Measurements from ENCODE around the gene SSR1. TPM values are rescaled to one million over a fixed set of nuclear protein-coding genes. Genes with fewer than 3 reads are reported as not detected.

SSR1 gene
- total and polyA plus RNA-seq, 9 of the 15 experiments (the other 6 are each of a cell fraction or from before 2014, with no cell fraction given): 87.7 to 220 (median 144) TPM

DNA sequence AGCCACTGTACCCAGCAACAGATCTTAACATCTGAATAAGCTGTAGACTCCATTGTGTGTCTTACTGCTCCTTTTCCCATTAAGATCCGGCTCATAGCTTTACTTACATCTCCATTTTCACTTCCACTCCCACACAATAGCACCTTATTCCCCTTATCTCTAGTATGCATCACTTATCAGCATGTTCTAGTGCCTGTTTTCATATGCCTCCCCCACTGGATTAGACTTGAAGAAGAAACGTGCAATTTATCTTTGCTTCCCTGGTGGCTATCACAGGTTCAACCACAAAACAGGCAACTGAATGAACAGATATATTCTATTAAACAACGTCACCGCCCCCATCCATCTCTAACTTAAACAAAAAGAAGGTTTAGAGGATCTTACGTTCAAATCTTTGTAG is 12.1 kb downstream of the SSR1 start:
- Histone ChIP-seq H3K36me3 (ENCODE audit: control insufficient read depth, insufficient read depth, low read length) (peaks cover 97% of the 10 kb centered on the region), H3K27me3 (ENCODE audit: control insufficient read depth in 2 of 2, insufficient read depth in 2 of 2, low read length in 2 of 2) (no peaks in the 10 kb centered on the region), H3K4me2 (ENCODE audit: insufficient read depth, low read length) (no peak overlapping the region), H3K4me1 (replicated peaks in 1 of 2; ENCODE audit: control insufficient read depth in 2 of 2, insufficient read depth in 2 of 2, low read length in 2 of 2) (no peaks in the 10 kb centered on the region), H3K4me3 (no peak overlapping the region), H4K20me1 (replicated peaks; ENCODE audit: control insufficient read depth, insufficient read depth, low read length) (no peaks in the 10 kb centered on the region), H3K27ac (ENCODE audit: extremely low read depth, low read depth, low read length) (no peak overlapping the region), H3K9ac (ENCODE audit: insufficient read depth in 1 of 2, low read depth in 2 of 2, low read length in 2 of 2) (no peak overlapping the region), H3K9me3 (replicated peaks; ENCODE audit: control insufficient read depth, insufficient read depth, low read depth, low read length) (no peaks in the 10 kb centered on the region), H2AFZ (ENCODE audit: low read depth, low read length) (no peak overlapping the region), H3K9me1 (ENCODE audit: control insufficient read depth, insufficient read depth, low read length) (no peaks in the 10 kb centered on the region), H3K79me2 (ENCODE audit: control insufficient read depth, insufficient read depth, low read length) (peaks cover 25% of the 10 kb centered on the region)
- ChIA-PET POLR2A (interaction anchor here (0.9 to 3.8 kb wide), 5 partner anchors 9 to 163 kb away, joined by 3 to 16 read pairs (median 6); no protein-coding TSS in a partner anchor), CTCF (ENCODE audit: low intra/inter-chr PET ratio) (no interaction called here)
- in situ Hi-C loops (cut with MboI) (no loop called here), intact Hi-C loops (cut with micrococcal nuclease) (no loop called here)
- FAIRE-seq: no peak
- 55% methylated on average over 5 of the region's 5 CpGs for WGBS (ENCODE audit: insufficient coverage, low coverage, missing lambda C conversion rate)
- no peak for ATAC-seq
- BruUV-seq (replicated peaks): no TSS peak
- peak in 2 of 4 experiments; percentile 20 to 25 for DNase-seq (ENCODE audit: extremely low read depth in 1 of 4, low spot score in 3 of 4)
- 0 out of 2 replicates have a peak, but pooled peaks have one; percentile 4 for TF ChIP-seq EGR1 (conservative IDR thresholded peaks at IDR 0.05)
- TF ChIP-seq ZNF263 (CRISPR knock-in tag; IDR thresholded peaks at IDR 0.05; ENCODE audit: borderline replicate concordance): no peak
- TF ChIP-seq ZC3H4 (CRISPR knock-in tag; IDR thresholded peaks at IDR 0.05; ENCODE audit: borderline replicate concordance): no peak
- no peak for TF ChIP-seq TRIM28 (IDR thresholded peaks at IDR 0.05)
- no peak for TF ChIP-seq MAZ (CRISPR knock-in tag; conservative IDR thresholded peaks at IDR 0.05 in 1 of 2, IDR thresholded peaks at IDR 0.05 in 1 of 2)
- TF ChIP-seq JUND (IDR thresholded peaks at IDR 0.05; ENCODE audit: borderline replicate concordance, low read depth, low read length): no peak
- TF ChIP-seq JUND (tag; IDR thresholded peaks at IDR 0.05; ENCODE audit: borderline replicate concordance, low read depth, low read length): no peak
- TF ChIP-seq, protein P1, sequence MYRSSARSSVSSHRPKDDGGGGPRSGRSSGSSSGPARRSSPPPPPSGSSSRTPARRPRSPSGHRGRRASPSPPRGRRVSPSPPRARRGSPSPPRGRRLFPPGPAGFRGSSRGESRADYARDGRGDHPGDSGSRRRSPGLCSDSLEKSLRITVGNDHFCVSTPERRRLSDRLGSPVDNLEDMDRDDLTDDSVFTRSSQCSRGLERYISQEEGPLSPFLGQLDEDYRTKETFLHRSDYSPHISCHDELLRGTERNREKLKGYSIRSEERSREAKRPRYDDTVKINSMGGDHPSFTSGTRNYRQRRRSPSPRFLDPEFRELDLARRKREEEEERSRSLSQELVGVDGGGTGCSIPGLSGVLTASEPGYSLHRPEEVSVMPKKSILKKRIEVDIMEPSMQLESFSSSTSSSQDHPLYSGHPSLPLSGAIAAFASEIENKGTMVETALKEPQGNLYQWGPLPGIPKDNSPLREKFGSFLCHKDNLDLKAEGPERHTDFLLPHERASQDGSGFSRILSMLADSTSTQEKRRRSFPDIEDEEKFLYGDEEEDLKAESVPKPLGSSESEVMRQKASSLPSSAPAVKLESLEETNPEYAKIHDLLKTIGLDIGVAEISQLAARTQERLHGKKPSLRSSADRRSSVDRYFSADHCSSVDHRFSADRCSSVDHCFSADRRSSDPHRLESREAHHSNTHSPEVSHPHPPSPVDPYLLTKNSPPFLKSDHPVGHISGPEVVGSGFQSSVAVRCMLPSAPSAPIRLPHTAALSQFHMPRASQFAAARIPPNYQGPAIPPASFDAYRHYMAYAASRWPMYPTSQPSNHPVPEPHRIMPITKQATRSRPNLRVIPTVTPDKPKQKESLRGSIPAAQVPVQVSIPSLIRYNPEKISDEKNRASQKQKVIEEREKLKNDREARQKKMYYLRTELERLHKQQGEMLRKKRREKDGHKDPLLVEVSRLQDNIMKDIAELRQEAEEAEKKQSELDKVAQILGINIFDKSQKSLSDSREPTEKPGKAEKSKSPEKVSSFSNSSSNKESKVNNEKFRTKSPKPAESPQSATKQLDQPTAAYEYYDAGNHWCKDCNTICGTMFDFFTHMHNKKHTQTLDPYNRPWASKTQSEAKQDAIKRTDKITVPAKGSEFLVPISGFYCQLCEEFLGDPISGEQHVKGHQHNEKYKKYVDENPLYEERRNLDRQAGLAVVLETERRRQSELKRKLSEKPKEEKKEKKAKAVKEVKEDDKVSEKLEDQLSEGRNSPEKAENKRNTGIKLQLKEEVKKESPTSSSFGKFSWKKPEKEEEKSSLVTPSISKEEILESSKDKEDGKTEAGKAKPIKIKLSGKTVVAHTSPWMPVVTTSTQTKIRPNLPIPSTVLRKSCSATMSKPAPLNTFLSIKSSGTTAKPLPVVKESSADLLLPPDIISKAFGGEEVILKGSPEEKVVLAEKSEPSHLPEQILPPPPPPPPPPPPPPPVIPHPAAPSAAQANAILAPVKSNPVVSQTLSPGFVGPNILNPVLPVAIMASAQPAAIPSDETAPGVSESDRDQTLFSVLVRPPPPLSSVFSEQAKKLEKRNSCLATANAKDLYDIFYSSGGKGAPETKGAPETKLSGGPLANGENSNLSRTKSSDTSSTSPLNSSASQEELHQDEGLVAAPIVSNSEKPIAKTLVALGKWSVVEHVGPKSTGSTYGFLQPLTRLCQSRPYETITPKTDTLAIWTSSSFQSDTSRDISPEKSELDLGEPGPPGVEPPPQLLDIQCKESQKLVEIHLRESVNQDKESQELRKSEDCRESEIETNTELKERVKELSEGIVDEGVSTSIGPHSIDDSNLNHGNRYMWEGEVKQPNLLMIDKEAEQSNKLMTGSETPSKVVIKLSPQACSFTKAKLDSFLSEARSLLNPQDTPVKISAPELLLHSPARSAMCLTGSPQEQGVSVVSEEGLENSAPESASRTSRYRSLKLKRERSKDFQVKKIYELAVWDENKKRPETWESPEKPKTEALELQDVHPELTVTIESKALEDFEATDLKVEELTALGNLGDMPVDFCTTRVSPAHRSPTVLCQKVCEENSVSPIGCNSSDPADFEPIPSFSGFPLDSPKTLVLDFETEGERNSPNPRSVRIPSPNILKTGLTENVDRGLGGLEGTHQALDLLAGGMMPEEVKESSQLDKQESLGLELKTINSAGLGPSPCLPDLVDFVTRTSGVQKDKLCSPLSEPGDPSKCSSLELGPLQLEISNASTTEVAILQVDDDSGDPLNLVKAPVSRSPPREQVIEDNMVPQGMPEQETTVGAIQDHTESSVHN (IDR thresholded peaks at IDR 0.05; ENCODE audit: borderline replicate concordance in 1 of 2, low read depth in 1 of 2): no peak
- TF ChIP-seq, protein P2, sequence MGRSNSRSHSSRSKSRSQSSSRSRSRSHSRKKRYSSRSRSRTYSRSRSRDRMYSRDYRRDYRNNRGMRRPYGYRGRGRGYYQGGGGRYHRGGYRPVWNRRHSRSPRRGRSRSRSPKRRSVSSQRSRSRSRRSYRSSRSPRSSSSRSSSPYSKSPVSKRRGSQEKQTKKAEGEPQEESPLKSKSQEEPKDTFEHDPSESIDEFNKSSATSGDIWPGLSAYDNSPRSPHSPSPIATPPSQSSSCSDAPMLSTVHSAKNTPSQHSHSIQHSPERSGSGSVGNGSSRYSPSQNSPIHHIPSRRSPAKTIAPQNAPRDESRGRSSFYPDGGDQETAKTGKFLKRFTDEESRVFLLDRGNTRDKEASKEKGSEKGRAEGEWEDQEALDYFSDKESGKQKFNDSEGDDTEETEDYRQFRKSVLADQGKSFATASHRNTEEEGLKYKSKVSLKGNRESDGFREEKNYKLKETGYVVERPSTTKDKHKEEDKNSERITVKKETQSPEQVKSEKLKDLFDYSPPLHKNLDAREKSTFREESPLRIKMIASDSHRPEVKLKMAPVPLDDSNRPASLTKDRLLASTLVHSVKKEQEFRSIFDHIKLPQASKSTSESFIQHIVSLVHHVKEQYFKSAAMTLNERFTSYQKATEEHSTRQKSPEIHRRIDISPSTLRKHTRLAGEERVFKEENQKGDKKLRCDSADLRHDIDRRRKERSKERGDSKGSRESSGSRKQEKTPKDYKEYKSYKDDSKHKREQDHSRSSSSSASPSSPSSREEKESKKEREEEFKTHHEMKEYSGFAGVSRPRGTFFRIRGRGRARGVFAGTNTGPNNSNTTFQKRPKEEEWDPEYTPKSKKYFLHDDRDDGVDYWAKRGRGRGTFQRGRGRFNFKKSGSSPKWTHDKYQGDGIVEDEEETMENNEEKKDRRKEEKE (IDR thresholded peaks at IDR 0.05; ENCODE audit: borderline replicate concordance in 1 of 2, control insufficient read depth in 1 of 2, low read depth in 2 of 2, low read length in 1 of 2): no peak
- no peak for TF ChIP-seq HNRNPUL1 (IDR thresholded peaks at IDR 0.05; ENCODE audit: low read length)
